Esophagus muscularis mucosa (tissue), 4 donors: Measurements from ENCODE around the gene LAD1.

Source experiments
- EP300 ChIP-seq: sonication (generic); formaldehyde crosslinking; IDR thresholded peaks from one replicate; pipeline ENCODE4 v1.6.1; 2017; ENCODE audit warnings: antibody characterized with exemption
- POLR2A ChIP-seq: fragments of 450-650 bp; IDR thresholded peaks from one replicate; pipeline ENCODE4 v1.6.1; 2017; ENCODE audit warnings: antibody characterized with exemption, moderate library complexity, mild to moderate bottlenecking, low read depth
- POLR2AphosphoS5 ChIP-seq, 2 donors: sonication (generic); formaldehyde crosslinking; IDR thresholded peaks; one replicate each; pipeline ENCODE4 v1.6.1; 2017; ENCODE audit warnings: antibody characterized with exemption in 2 of 2
- TF ChIP-seq, protein P1 (sequence below), 3 experiments: fragments of 200-600 bp in 2 of 3; fragments of 450-650 bp in 1 of 3; sonication (generic) in 2 of 3; IDR thresholded peaks; one replicate each; pipeline ENCODE4 v1.5.1; 2017 to 2019; ENCODE audit warnings: antibody characterized with exemption in 3 of 3, mild to moderate bottlenecking in 2 of 3, moderate library complexity in 1 of 3

- TF ChIP-seq, protein P1, sequence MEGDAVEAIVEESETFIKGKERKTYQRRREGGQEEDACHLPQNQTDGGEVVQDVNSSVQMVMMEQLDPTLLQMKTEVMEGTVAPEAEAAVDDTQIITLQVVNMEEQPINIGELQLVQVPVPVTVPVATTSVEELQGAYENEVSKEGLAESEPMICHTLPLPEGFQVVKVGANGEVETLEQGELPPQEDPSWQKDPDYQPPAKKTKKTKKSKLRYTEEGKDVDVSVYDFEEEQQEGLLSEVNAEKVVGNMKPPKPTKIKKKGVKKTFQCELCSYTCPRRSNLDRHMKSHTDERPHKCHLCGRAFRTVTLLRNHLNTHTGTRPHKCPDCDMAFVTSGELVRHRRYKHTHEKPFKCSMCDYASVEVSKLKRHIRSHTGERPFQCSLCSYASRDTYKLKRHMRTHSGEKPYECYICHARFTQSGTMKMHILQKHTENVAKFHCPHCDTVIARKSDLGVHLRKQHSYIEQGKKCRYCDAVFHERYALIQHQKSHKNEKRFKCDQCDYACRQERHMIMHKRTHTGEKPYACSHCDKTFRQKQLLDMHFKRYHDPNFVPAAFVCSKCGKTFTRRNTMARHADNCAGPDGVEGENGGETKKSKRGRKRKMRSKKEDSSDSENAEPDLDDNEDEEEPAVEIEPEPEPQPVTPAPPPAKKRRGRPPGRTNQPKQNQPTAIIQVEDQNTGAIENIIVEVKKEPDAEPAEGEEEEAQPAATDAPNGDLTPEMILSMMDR (IDR thresholded peaks at IDR 0.05), result no peak
- no peak for TF ChIP-seq POLR2AphosphoS5 (IDR thresholded peaks at IDR 0.05)
- no peak for TF ChIP-seq POLR2A
- no peak for TF ChIP-seq EP300
Measured at GRCh38 chr1:201357211-201357610, 41.9 kb downstream of the LAD1 start.
